Breast epithelium (tissue), 4 donors: ENCODE results near the gene EIF2D. TPM values are rescaled to one million over a fixed set of nuclear protein-coding genes. Genes with fewer than 3 reads are reported as not detected.

ENCODE experiments used
- DNase-seq, 2 donors: peaks; one replicate each; pipeline ENCODE4 v3.0.0-alpha.2; 2019; ENCODE audit warnings: low spot score in 2 of 2
- H3K27ac ChIP-seq, 2 donors: fragments of 200-600 bp; sonication (generic) in 1 of 2; one replicate each; pipeline ENCODE4 v1.5.1; 2016 to 2019; ENCODE audit warnings: mild to moderate bottlenecking in 1 of 2
- H3K27me3 ChIP-seq, 2 donors: fragments of 200-600 bp; sonication (generic) in 1 of 2; one replicate each; pipeline versions ENCODE4 v1.5.1 to v1.6.0; 2017 to 2019; ENCODE audit warnings: control low read depth in 1 of 2, mild to moderate bottlenecking in 1 of 2
- H3K36me3 ChIP-seq: fragments of 200-600 bp; one replicate; pipeline ENCODE4 v1.5.1; 2019
- H3K4me1 ChIP-seq, 2 donors: fragments of 200-600 bp; sonication (generic); one replicate each; pipeline ENCODE4 v1.5.1; 2016 to 2019; ENCODE audit warnings: control low read depth in 1 of 2
- H3K4me3 ChIP-seq, 3 donors: fragments of 200-600 bp; sonication (generic); 1 replicate in 2 of 3; 2 replicates in 1 of 3; pipeline ENCODE4 v1.5.1; 2016 to 2019; ENCODE audit warnings: mild to moderate bottlenecking in 3 of 3, moderate library complexity in 2 of 3
- H3K9me3 ChIP-seq, 2 donors: fragments of 200-600 bp; sonication (generic) in 1 of 2; one replicate each; pipeline ENCODE4 v1.5.1; 2016 to 2019; ENCODE audit warnings: control low read depth in 1 of 2
- CTCF ChIP-seq, 3 donors: fragments of 450-650 bp; IDR thresholded peaks; one replicate each; pipeline ENCODE4 v1.5.1; 2016 to 2017; ENCODE audit warnings: antibody characterized with exemption in 3 of 3, mild to moderate bottlenecking in 3 of 3, moderate library complexity in 3 of 3
- POLR2A ChIP-seq: fragments of 450-650 bp; IDR thresholded peaks from one replicate; pipeline ENCODE4 v1.6.1; 2016; ENCODE audit warnings: antibody characterized with exemption, mild to moderate bottlenecking, moderate library complexity
- POLR2AphosphoS5 ChIP-seq, 3 donors: sonication (generic); formaldehyde crosslinking; IDR thresholded peaks; one replicate each; pipeline ENCODE4 v1.6.1; 2017; ENCODE audit warnings: antibody characterized with exemption in 3 of 3
- intact Hi-C: fragments of 100-400 bp; cut with DNase I; formaldehyde crosslinking; loops from one replicate; pipeline ENCODE4 v1.15.1; 2023; ENCODE audit warnings: low total_unique reads
- total RNA-seq, 3 donors: library from RNA; depleted of rRNA; stranded (reverse); fragments of >200 nt; gene quantifications; one replicate each; pipeline ENCODE4 v1.1.0, GENCODE V29; 2016

The EIF2D gene
- total RNA-seq, 3 donors from 2014 or later, result 55.4 to 70.1 (median 68.6) TPM

- Histone ChIP-seq H3K27me3 (no peaks in the 10 kb centered on the region), H3K27ac (no peak overlapping the region), H3K36me3 (no peaks in the 10 kb centered on the region), H3K9me3 (no peaks in the 10 kb centered on the region), H3K4me1 (no peaks in the 10 kb centered on the region), H3K4me3 (no peak overlapping the region)
- intact Hi-C loops, result no loop called here
- TF ChIP-seq POLR2AphosphoS5 (IDR thresholded peaks at IDR 0.05), result no peak
- TF ChIP-seq CTCF (IDR thresholded peaks at IDR 0.05), result no peak
- TF ChIP-seq POLR2A, result no peak
- no peak for DNase-seq
These were observed 33.9 kb downstream of the EIF2D start for GRCh38 chr1:206578068-206578977.

GRCh38 chr1:206577626-206578025 lies 34.6 kb downstream of the EIF2D start:
- no peak for TF ChIP-seq CTCF (IDR thresholded peaks at IDR 0.05)
- TF ChIP-seq POLR2AphosphoS5 (IDR thresholded peaks at IDR 0.05), result no peak
- TF ChIP-seq POLR2A, result no peak
- intact Hi-C loops, result no loop called here
- H3K9me3 ChIP-seq, result no peaks in the 10 kb centered on the region
- DNase-seq, result no peak
- no peak overlapping the region for H3K27ac ChIP-seq
- no peaks in the 10 kb centered on the region for H3K27me3 ChIP-seq
- no peaks in the 10 kb centered on the region for H3K36me3 ChIP-seq
- H3K4me3 ChIP-seq, result no peak overlapping the region
- H3K4me1 ChIP-seq, result no peaks in the 10 kb centered on the region

- intact Hi-C loops, result no loop called here
- Histone ChIP-seq H3K4me1 (no peaks in the 10 kb centered on the region), H3K36me3 (no peaks in the 10 kb centered on the region), H3K27ac (peak overlapping the region; percentile 50 to 53), H3K4me3 (no peak overlapping the region), H3K27me3 (no peaks in the 10 kb centered on the region), H3K9me3 (no peaks in the 10 kb centered on the region)
- DNase-seq, result no peak
- TF ChIP-seq POLR2AphosphoS5 (IDR thresholded peaks at IDR 0.05), result no peak
- no peak for TF ChIP-seq POLR2A
- TF ChIP-seq CTCF (IDR thresholded peaks at IDR 0.05), result no peak
These were observed 36.1 kb downstream of the EIF2D start for GRCh38 chr1:206575894-206576737.

- no peaks in the 10 kb centered on the region for H3K27me3 ChIP-seq
- no peak overlapping the region for H3K4me3 ChIP-seq
- no peaks in the 10 kb centered on the region for H3K36me3 ChIP-seq
- H3K4me1 ChIP-seq, result no peaks in the 10 kb centered on the region
- TF ChIP-seq POLR2A (no peak), CTCF (IDR thresholded peaks at IDR 0.05) (no peak), POLR2AphosphoS5 (IDR thresholded peaks at IDR 0.05) (no peak)
- H3K9me3 ChIP-seq, result no peaks in the 10 kb centered on the region
- DNase-seq, result no peak
- peak overlapping the region; percentile 50 to 53 for H3K27ac ChIP-seq
- intact Hi-C loops, result no loop called here
These were observed 36.9 kb downstream of the EIF2D start for GRCh38 chr1:206575165-206575893.
